T-helper 1 cell treated with Interleukin-12 subunit alpha and Interleukin-12 subunit beta and Interleukin-4 antibody, amounts not matched to agents 30 μg/mL and 1 μg/mL, for 36 hours (primary cell): ENCODE results near the gene PLIN5.

Source experiments
- H3K27ac Mint-ChIP-seq: one replicate; pipeline ENCODE4 v1.8.0; 2021; ENCODE audit warnings: mild to moderate bottlenecking, mixed read lengths
- H3K27me3 Mint-ChIP-seq: one replicate; pipeline ENCODE4 v1.8.0; 2021; ENCODE audit warnings: low read depth, mixed read lengths
- H3K36me3 Mint-ChIP-seq: one replicate; pipeline ENCODE4 v1.8.0; 2021; ENCODE audit warnings: low read depth, mixed read lengths
- H3K4me1 Mint-ChIP-seq: one replicate; pipeline ENCODE4 v1.8.0; 2021; ENCODE audit warnings: low read depth, mixed read lengths
- H3K4me3 Mint-ChIP-seq: one replicate; pipeline ENCODE4 v1.8.0; 2021; ENCODE audit warnings: mild to moderate bottlenecking, moderate library complexity, mixed read lengths
- H3K9me3 Mint-ChIP-seq: one replicate; pipeline ENCODE4 v1.8.0; 2021; ENCODE audit warnings: mixed read lengths

The PLIN5 gene

DNA sequence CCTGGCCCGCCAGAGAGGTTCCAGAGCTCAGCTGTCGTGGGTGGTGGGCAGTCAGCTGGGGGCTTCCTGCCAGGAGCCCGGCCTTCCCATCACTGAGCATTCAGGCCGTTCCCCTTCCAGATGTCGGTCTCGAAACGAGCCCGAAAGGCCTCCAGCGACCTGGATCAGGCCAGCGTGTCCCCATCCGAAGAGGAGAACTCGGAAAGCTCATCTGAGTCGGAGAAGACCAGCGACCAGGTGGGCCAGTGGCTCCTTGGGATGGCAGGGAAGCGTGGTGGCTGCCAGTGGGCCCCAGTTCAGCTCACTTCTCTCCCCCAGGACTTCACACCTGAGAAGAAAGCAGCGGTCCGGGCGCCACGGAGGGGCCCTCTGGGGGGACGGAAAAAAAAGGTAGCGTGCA is 43.6 kb downstream of the PLIN5 start:
- peaks cover 15% of the 10 kb centered on the region for H3K36me3 Mint-ChIP-seq
- H3K27me3 Mint-ChIP-seq, result no peaks in the 10 kb centered on the region
- no peak overlapping the region for H3K4me3 Mint-ChIP-seq
- no peaks in the 10 kb centered on the region for H3K9me3 Mint-ChIP-seq
- H3K27ac Mint-ChIP-seq, result no peak overlapping the region
- H3K4me1 Mint-ChIP-seq, result no peaks in the 10 kb centered on the region

DNA sequence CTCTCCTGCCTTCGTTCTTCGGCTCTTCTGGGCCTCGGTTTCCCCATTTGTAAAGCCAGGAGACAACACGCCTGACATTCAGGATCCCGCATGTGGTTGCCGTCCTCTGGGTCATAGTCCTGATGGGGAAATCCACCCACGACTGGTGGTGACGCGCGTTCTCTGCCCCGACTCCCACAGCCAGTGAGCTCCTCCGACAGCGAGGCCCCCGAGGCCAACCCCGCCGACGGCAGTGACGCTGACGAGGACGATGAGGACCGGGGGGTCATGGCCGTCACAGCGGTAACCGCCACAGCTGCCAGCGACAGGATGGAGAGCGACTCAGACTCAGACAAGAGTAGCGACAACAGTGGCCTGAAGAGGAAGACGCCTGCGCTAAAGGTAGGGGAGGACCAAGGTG is 46.5 kb downstream of the PLIN5 start:
- Mint-ChIP-seq H3K27ac (no peak overlapping the region), H3K9me3 (no peaks in the 10 kb centered on the region), H3K4me1 (no peaks in the 10 kb centered on the region), H3K36me3 (peaks cover 19% of the 10 kb centered on the region), H3K27me3 (no peaks in the 10 kb centered on the region), H3K4me3 (no peak overlapping the region)

DNA sequence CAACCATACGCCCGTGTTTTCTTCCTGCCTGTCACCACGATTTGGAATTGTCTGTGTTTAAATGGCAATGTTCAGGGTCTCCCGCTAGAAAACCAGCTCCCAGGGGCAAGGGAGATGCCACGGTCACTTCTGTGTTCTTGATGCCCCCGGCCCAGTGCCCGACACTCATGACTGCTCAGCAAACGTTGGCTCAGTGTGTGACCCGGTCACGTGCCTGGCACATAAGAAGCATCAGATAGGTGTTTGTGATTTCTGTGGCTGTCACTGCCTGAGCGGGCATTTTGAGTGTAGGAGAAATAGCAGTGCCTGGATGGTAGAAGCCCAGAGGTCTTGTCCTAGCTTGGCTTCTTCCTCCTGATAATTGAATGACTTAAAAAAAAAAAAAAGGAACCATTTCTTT is 47.5 kb downstream of the PLIN5 start:
- no peaks in the 10 kb centered on the region for H3K9me3 Mint-ChIP-seq
- H3K36me3 Mint-ChIP-seq, result peaks cover 20% of the 10 kb centered on the region
- no peak overlapping the region for H3K4me3 Mint-ChIP-seq
- H3K27ac Mint-ChIP-seq, result no peak overlapping the region
- no peaks in the 10 kb centered on the region for H3K4me1 Mint-ChIP-seq
- H3K27me3 Mint-ChIP-seq, result no peaks in the 10 kb centered on the region

DNA sequence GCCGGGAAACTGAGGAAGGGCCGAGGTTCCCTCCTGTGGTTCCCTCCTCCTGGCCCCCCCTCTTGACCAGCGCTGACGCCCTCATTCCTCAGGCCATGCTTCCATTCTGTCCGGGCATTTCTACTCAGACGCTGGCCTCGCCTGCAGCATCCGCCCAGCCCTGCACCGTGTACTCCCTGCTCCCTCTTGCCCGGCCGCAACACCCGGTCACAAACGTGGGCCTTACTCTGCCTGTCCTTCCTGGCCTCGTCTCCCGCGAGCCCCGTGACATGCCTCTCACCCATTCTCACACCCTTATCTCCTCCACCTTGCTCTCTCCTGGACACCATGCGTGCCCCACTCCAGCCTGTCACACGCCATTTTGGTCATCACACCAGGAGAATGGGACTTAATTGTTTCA is 51.6 kb downstream of the PLIN5 start:
- H3K9me3 Mint-ChIP-seq, result no peaks in the 10 kb centered on the region
- H3K27me3 Mint-ChIP-seq, result no peaks in the 10 kb centered on the region
- H3K4me1 Mint-ChIP-seq, result no peaks in the 10 kb centered on the region
- no peak overlapping the region for H3K4me3 Mint-ChIP-seq
- H3K27ac Mint-ChIP-seq, result no peak overlapping the region
- H3K36me3 Mint-ChIP-seq, result peaks cover 10% of the 10 kb centered on the region

DNA sequence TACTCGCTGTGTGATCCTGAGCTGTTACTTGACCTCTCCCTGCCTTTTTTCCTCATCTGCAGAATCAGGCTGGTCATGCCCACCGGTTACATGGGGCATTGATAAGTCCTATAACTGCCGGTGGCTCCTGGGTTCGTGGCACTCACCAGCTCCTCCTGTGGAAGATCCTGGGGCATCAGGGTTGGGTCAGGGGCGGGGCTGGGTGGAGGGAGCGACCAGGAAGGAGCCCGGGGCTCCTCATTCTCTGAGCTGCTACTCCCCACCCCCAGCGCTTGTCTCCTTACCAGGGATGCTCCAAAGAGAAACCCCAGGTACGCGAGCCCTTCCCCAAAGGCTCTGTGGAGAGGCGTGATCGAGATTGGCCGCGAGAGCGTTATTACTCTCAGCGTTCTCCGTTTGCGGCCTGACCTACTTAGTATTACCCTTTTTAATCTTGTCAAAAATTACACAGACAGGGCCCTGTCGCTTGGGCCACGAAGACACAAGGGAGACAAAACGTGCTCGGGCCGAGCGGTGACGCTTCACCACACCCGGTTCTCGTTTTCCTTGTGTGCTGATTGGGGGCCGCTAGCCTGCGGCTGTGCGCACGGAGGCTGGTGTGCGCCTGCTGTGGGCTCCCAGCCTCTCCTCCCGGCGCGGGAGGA is 52.2 kb downstream of the PLIN5 start:
- Mint-ChIP-seq H3K9me3 (no peaks in the 10 kb centered on the region), H3K36me3 (peaks cover 10% of the 10 kb centered on the region), H3K27ac (no peak overlapping the region), H3K27me3 (no peaks in the 10 kb centered on the region), H3K4me3 (no peak overlapping the region), H3K4me1 (no peaks in the 10 kb centered on the region)

DNA sequence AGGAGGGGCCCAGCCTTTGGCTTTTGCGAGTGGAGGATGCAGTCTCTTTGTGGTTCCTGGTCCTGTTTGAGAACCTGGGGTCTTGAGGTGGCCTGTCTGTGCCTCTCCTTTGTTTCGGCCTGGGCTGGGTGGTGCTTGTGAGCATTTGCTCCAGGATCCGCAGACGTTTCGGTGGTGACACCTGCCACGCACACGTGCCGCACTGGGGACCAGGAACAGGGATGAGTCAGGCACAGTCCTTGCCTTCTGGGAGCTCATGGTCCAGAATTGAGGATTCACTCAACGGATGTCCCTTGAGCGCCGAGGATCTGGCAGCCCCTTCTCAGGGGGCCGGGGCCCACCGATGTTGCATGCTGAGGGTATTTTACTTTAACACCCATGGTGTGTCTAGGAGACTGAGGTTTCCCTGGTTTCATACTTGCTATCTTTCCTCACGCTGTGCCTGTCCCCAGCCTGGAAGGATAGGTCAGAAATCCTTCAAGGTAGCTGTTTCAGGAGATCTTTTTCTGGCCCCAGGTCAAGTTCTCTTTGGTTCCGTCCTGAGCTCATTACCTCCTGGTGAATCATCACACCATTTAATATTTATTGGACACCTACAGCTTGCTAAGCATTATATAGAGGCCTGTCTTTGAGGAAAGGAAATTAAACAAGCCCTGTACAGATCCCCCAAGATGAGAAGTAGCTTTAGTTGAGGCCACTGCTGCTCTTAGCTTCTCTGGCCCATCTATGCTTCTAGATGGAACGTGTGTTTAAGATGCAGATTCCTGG is 57.8 kb downstream of the PLIN5 start:
- Mint-ChIP-seq H3K4me3 (no peak overlapping the region), H3K27ac (no peak overlapping the region), H3K27me3 (no peaks in the 10 kb centered on the region), H3K36me3 (peaks cover 8% of the 10 kb centered on the region), H3K4me1 (peaks cover 13% of the 10 kb centered on the region), H3K9me3 (no peaks in the 10 kb centered on the region)

DNA sequence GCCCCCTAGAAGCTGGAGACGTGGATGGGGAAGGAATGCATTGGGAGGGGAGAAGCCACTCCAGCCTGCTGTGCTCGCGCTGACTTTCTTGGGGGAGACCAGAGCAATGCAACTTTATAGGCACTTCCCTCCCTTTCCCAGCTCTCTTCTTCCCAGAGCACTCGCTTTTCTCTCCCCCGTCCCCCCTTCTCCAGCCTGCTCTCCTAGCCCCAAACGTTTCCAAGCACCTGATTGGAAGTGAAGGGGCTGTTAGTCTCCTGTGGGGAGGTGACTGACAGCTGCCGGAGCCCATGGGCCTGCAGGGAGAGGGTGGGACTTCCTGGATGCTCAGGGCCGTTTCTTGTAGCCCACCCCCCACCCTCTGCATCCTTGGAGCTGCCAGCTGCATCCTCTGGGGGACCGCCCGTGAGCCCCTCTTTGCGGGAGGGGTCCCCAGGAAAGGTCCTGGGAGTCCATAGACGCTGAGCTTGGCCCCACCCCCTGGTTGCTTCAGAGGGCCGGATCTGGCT is 60.5 kb downstream of the PLIN5 start:
- Mint-ChIP-seq H3K36me3 (peaks cover 8% of the 10 kb centered on the region), H3K9me3 (no peaks in the 10 kb centered on the region), H3K4me1 (peaks cover 17% of the 10 kb centered on the region), H3K27ac (peak overlapping the region; percentile 70), H3K27me3 (no peaks in the 10 kb centered on the region), H3K4me3 (peak overlapping the region; percentile 85)

DNA sequence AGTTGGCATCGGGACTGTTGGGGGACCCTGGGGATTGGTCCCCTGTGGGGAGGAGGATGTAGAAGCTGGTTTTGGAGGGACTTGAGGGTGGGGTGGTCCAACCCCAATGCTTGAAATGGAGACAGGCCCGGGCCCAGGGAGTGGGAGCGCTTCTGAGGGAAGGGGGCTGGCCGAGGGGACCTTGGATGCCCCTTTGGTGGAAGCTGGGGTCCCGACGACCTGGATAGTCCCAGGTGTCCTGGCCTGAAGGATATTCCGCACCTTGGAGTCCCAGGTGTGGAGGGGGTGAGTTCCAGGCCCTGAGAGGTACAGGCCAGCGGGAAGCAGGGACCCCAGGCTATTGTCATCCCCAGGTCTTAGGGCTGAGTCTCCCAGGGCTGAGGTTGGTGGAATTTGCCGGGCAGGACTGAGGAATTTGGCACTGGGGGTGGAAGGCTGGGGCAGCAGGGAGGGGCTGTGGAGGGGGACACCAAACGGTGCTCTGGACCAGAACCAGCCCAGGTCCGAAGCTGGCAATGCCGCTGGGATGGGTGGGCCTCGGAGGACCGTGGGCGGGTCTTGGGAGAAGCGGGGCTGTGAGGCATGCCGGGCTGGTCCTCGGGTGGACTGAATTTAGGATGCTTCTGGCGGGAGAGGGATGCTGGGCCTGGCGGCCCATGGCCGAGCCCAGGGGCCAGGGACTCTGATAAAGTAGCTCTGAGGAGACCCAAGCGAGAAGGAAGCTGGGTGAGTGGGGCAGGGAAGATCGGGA is 61.1 kb downstream of the PLIN5 start:
- no peaks in the 10 kb centered on the region for H3K27me3 Mint-ChIP-seq
- H3K4me3 Mint-ChIP-seq, result peak overlapping the region; percentile 85
- peak overlapping the region; percentile 70 for H3K27ac Mint-ChIP-seq
- H3K4me1 Mint-ChIP-seq, result peaks cover 17% of the 10 kb centered on the region
- no peaks in the 10 kb centered on the region for H3K9me3 Mint-ChIP-seq
- peaks cover 8% of the 10 kb centered on the region for H3K36me3 Mint-ChIP-seq

DNA sequence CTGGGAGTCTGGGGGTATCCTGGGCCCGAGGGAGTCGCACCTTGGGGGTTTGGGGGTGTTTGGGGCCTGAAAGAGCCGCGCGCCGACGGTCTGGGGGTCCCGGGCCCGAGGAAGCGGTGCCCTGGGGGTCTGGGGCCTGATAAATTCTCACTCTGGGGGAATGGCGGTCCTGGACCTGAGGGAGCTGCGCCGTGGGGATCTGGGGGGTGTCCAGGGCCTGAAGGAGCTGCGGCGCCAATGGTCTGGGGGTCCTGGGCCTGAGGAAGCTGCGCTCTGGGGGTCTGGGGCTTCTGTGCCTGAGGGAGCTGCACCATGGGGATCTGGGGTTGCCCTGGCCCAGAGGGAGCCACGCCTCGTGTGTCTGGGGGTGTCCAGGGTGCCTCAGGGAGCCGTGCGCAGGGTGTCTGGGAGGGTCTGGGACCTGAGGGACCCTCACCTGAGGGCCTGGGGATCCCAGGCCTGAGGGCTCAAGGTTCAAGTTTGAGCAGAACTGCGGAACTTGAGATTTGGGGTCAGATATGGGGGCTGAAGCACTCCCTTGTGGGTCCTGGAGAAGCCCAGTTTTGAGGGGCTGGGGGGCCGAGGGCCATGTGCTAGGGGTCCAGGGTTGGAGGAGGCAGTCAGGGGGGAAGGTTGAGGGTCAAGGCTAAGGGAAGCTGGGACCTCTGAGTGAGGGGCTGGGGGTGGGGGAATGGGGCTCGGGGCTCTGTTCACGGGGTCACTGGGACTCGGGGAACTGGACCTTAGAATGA is 61.8 kb downstream of the PLIN5 start:
- peaks cover 8% of the 10 kb centered on the region for H3K36me3 Mint-ChIP-seq
- no peaks in the 10 kb centered on the region for H3K27me3 Mint-ChIP-seq
- no peaks in the 10 kb centered on the region for H3K9me3 Mint-ChIP-seq
- peaks cover 17% of the 10 kb centered on the region for H3K4me1 Mint-ChIP-seq
- H3K27ac Mint-ChIP-seq, result no peak overlapping the region
- H3K4me3 Mint-ChIP-seq, result peak overlapping the region; percentile 85
